RWPE2 (cell line): ENCODE data around the gene CIP2A.

ENCODE experiments used
- ATAC-seq: fragments of 200-7000 bp; cut with Tn5 transposase; 3 replicates; pipeline ENCODE4 v1.9.1; 2021; ENCODE audit warnings: low read depth
- DNase-seq: peaks from one replicate; pipeline ENCODE4 v3.0.0-alpha.2; 2020; ENCODE audit warnings: low spot score
- H3K27ac ChIP-seq: fragments of 450-650 bp; 2 replicates; pipeline ENCODE4 v1.5.1; 2017; ENCODE audit warnings: mild to moderate bottlenecking; ENCODE audit not compliant: poor library complexity, severe bottlenecking
- H3K27me3 ChIP-seq: fragments of 250-450 bp; sonication (Bioruptor Pico); 2 replicates; pipeline ENCODE4 v1.5.1; 2021; ENCODE audit warnings: mild to moderate bottlenecking, moderate library complexity; ENCODE audit not compliant: insufficient read depth, poor library complexity, severe bottlenecking
- H3K36me3 ChIP-seq: fragments of 250-450 bp; sonication (Bioruptor Pico); 2 replicates; pipeline ENCODE4 v1.5.1; 2020; ENCODE audit warnings: low read depth, mild to moderate bottlenecking, moderate library complexity
- H3K4me1 ChIP-seq: fragments of 250-450 bp; sonication (Bioruptor Pico); 2 replicates; pipeline ENCODE4 v1.5.1; 2021; ENCODE audit warnings: mild to moderate bottlenecking, moderate library complexity; ENCODE audit not compliant: insufficient read depth, poor library complexity, severe bottlenecking
- H3K4me3 ChIP-seq: fragments of 250-450 bp; sonication (Bioruptor Pico); 2 replicates; pipeline ENCODE4 v1.5.1; 2021; ENCODE audit warnings: mild to moderate bottlenecking, moderate library complexity; ENCODE audit not compliant: severe bottlenecking
- H3K9me3 ChIP-seq: fragments of 250-450 bp; sonication (Bioruptor Pico); 2 replicates; pipeline ENCODE4 v1.5.1; 2021; ENCODE audit warnings: mild to moderate bottlenecking, moderate library complexity; ENCODE audit not compliant: severe bottlenecking
- TF ChIP-seq, protein P1 (sequence below): fragments of 450-650 bp; IDR thresholded peaks from one replicate; pipeline ENCODE4 v1.5.1; 2017; ENCODE audit warnings: mild to moderate bottlenecking, moderate library complexity; ENCODE audit not compliant: poor library complexity, severe bottlenecking

The CIP2A gene

DNA sequence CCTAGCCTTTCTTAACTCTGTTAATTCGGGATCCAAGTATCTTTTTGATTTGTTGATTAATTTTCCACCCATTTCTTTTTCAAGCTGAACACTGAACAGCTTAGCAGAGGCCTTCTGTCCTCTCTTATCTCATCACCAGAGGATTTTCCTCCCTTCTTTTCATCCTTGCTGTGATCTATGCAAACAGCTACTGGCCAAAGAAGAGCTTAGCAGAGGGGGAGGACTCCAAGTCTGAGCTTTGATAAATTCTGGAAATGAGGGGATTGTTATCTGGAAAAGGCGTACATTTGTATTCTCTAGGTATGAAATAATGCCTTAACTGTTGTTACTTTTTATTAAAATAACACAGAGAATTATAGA lies 13.7 kb upstream of the CIP2A start:
- Histone ChIP-seq H3K36me3 (no peaks in the 10 kb centered on the region), H3K27ac (no peak overlapping the region), H3K9me3 (no peaks in the 10 kb centered on the region), H3K4me1 (peaks cover 16% of the 10 kb centered on the region), H3K4me3 (no peak overlapping the region), H3K27me3 (no peaks in the 10 kb centered on the region)
- ATAC-seq (no peak), DNase-seq (no peak)
- TF ChIP-seq, protein P1, sequence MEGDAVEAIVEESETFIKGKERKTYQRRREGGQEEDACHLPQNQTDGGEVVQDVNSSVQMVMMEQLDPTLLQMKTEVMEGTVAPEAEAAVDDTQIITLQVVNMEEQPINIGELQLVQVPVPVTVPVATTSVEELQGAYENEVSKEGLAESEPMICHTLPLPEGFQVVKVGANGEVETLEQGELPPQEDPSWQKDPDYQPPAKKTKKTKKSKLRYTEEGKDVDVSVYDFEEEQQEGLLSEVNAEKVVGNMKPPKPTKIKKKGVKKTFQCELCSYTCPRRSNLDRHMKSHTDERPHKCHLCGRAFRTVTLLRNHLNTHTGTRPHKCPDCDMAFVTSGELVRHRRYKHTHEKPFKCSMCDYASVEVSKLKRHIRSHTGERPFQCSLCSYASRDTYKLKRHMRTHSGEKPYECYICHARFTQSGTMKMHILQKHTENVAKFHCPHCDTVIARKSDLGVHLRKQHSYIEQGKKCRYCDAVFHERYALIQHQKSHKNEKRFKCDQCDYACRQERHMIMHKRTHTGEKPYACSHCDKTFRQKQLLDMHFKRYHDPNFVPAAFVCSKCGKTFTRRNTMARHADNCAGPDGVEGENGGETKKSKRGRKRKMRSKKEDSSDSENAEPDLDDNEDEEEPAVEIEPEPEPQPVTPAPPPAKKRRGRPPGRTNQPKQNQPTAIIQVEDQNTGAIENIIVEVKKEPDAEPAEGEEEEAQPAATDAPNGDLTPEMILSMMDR, result no peak

DNA sequence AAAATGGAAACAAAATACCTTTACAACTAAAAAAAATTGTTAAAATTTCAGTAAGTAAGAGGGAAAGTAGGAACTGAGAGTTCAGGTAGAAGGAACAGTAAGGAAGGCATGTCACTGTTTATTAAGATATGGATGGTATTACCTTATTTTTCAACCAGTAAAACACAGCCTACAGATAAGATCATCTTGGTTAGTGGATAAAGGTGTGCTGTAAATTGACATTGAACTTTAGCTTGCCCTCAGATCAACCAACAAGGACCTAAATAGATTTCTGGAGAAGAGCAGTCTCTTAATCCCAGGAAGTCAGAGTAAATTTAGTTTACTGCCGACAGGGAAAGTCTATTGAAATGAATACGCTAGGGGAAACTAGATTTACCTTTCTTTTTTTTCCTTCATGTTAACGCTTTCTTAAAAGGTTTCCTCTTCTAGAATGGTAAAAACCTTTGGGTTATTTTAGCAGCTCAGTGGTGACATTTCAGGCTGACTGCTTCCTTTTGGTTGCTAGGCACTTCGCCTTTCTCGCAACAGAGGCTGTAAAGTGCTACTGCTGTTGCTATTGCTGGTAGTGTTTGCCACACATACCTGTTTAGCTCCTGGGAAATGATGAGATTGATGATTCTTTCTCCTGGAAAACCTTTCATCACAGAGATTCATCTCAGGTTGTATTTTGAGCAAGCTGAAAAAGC lies 13.2 kb upstream of the CIP2A start:
- DNase-seq (no peak), ATAC-seq (no peak)
- Histone ChIP-seq H3K9me3 (no peaks in the 10 kb centered on the region), H3K27ac (no peak overlapping the region), H3K36me3 (no peaks in the 10 kb centered on the region), H3K27me3 (no peaks in the 10 kb centered on the region), H3K4me3 (no peak overlapping the region), H3K4me1 (peaks cover 16% of the 10 kb centered on the region)
- TF ChIP-seq, protein P1, result no peak

DNA sequence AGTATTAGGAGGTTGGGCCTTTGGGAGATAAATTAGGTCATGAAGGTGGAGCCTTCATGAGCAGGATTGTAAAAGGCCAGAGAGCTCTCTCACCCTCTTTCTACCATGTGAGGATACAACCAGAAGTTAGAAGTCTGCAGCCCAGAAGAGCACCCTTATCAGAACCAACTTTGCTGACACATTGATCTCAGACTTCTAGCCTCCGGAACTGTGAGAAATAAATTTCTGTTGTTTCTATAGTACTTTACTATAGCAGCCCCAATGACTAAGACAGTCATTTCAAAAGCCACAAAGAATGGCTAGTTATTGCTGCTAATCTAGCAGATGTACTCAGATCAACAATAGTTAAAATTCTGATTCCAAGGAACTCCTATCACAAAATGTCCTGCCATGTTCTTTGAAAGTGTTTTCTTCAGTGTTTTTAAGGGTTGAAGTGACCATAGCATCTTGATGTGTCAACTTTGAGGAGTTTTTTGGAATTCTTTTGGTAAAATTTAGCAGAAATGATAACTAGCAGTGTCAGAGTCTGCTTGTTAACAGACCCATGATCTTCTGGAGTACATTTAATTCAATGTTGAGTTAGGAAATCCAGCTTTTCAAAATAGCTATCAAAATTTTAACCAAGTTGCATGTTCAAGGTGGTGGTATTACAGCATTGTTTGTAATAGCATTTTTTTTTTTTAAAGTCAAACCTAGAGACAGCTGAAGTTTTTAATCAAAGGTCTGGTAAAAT lies 10.6 kb upstream of the CIP2A start:
- DNase-seq (no peak), ATAC-seq (no peak)
- Histone ChIP-seq H3K4me3 (no peak overlapping the region), H3K27me3 (no peaks in the 10 kb centered on the region), H3K27ac (no peak overlapping the region), H3K36me3 (no peaks in the 10 kb centered on the region), H3K4me1 (peaks cover 15% of the 10 kb centered on the region), H3K9me3 (no peaks in the 10 kb centered on the region)
- TF ChIP-seq, protein P1, result no peak

DNA sequence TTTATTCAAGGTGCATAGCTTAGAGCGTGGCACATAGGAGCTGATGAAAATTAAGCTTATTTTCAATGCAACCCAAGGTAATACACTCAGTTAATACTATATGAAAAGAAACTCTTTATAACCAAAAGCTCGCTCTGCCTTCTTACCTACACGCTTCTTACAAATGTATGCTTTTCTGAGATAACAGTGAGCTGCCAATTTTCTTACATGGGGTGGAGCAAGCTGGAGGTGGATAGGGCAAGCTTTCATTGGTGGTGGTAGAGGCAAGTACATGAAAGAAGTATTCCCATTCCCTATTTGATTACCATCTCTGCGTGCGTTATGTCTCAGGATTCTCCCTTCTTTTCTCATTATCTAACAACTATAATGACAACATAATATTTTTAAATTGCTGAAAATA lies 9.1 kb upstream of the CIP2A start:
- ATAC-seq (no peak), DNase-seq (no peak)
- H3K27me3 ChIP-seq, result no peaks in the 10 kb centered on the region
- peaks cover 2% of the 10 kb centered on the region for H3K4me1 ChIP-seq
- H3K9me3 ChIP-seq, result no peaks in the 10 kb centered on the region
- TF ChIP-seq, protein P1, result no peak
- H3K4me3 ChIP-seq, result no peak overlapping the region
- no peak overlapping the region for H3K27ac ChIP-seq
- H3K36me3 ChIP-seq, result no peaks in the 10 kb centered on the region

DNA sequence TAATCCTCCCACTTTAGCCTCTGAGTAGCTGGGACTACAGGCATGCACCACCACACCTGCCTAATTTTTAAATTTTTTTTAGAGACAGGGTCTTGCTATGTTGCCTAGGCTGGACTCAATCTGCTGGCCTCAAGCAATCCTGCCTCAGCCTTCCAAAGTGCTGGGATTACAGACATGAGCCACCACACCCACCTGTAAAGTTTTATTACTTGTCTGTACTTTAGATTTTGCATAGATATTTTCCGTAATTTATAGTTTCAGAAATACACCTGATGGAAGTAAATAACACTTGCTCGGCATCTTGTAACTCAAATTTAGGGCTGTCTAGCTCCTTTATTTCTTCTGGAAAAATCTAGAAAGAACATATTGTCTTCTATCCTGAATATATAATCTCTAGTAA lies 6.1 kb upstream of the CIP2A start:
- Histone ChIP-seq H3K4me1 (peaks cover 6% of the 10 kb centered on the region), H3K27me3 (no peaks in the 10 kb centered on the region), H3K27ac (no peak overlapping the region), H3K9me3 (no peaks in the 10 kb centered on the region), H3K4me3 (no peak overlapping the region), H3K36me3 (no peaks in the 10 kb centered on the region)
- ATAC-seq, result no peak
- no peak for DNase-seq
- TF ChIP-seq, protein P1, result no peak
